ENCODE measurements around the gene YPEL2.

DNA sequence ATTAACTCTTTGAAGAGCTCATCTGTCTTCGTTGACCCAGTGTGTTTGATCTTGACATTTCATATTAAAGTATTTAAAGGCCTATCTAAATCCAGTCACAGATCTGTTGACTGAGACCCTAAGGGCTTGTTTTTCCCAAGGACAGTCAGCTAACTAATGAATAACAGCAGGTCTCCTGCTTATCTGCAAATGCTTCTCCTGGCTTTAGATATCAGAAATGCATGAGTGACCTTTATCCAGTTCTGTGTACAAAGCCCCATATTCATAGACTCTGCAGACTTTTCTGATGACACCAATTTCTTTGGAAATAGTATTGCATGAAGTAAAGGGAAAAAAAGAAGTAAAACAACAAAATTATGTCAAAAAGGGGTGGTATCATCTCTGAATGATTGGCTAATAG, 70.3 kb downstream of the YPEL2 start:
- TF ChIP-seq POLR2A (IDR thresholded peaks at IDR 0.05; ENCODE audit: low read length) (no peak), RAD21 (conservative IDR thresholded peaks at IDR 0.05 in 1 of 2, IDR thresholded peaks at IDR 0.05 in 1 of 2) (no peak), RCOR1 (IDR thresholded peaks at IDR 0.05; ENCODE audit: low read depth, low read length) (no peak), HOXA7 (CRISPR knock-in tag; IDR thresholded peaks at IDR 0.05) (no peak), KDM5A (IDR thresholded peaks at IDR 0.05) (no peak), CBX8 (IDR thresholded peaks at IDR 0.05) (no peak), TFCP2L1 (CRISPR knock-in tag; IDR thresholded peaks at IDR 0.05) (no peak), RARB (CRISPR knock-in tag; IDR thresholded peaks at IDR 0.05) (no peak), MYC (IDR thresholded peaks at IDR 0.05; ENCODE audit: borderline replicate concordance, low read length) (no peak), CBX2 (IDR thresholded peaks at IDR 0.05; ENCODE audit: borderline replicate concordance, low read depth) (no peak)
- TF ChIP-seq, protein P1, sequence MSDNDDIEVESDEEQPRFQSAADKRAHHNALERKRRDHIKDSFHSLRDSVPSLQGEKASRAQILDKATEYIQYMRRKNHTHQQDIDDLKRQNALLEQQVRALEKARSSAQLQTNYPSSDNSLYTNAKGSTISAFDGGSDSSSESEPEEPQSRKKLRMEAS (IDR thresholded peaks at IDR 0.05): no peak
- TF ChIP-seq, protein P2, sequence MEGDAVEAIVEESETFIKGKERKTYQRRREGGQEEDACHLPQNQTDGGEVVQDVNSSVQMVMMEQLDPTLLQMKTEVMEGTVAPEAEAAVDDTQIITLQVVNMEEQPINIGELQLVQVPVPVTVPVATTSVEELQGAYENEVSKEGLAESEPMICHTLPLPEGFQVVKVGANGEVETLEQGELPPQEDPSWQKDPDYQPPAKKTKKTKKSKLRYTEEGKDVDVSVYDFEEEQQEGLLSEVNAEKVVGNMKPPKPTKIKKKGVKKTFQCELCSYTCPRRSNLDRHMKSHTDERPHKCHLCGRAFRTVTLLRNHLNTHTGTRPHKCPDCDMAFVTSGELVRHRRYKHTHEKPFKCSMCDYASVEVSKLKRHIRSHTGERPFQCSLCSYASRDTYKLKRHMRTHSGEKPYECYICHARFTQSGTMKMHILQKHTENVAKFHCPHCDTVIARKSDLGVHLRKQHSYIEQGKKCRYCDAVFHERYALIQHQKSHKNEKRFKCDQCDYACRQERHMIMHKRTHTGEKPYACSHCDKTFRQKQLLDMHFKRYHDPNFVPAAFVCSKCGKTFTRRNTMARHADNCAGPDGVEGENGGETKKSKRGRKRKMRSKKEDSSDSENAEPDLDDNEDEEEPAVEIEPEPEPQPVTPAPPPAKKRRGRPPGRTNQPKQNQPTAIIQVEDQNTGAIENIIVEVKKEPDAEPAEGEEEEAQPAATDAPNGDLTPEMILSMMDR (IDR thresholded peaks at IDR 0.05): no peak

Measured in A549 (cell line).